Measurements from ENCODE around the gene FBN3.
"Not testable (repeated sequence)": the region's sequence is repeated elsewhere in the genome, so short reads cannot be mapped to it uniquely, and the experiment has no call there.

DNA sequence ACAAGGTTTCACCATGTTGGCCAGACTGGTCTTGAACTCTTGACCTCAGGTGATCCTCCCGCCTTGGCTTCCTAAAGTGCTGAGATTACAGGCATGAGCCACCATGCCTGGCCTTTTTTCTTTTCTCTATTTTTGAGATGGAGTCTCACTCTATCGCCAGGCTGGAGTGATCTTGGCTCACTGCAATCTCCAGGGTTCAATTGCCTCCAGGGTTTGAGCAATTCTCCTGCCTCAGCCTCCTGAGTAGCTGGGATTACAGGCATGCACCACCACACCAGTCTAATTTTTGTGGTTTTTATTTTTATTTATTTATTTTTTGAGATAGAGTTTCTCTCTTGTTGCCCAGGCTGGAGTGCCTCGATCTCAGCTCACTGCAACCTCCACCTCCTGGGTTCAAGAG lies 125.1 kb downstream of the FBN3 start:
- TF ChIP-seq, protein P1, sequence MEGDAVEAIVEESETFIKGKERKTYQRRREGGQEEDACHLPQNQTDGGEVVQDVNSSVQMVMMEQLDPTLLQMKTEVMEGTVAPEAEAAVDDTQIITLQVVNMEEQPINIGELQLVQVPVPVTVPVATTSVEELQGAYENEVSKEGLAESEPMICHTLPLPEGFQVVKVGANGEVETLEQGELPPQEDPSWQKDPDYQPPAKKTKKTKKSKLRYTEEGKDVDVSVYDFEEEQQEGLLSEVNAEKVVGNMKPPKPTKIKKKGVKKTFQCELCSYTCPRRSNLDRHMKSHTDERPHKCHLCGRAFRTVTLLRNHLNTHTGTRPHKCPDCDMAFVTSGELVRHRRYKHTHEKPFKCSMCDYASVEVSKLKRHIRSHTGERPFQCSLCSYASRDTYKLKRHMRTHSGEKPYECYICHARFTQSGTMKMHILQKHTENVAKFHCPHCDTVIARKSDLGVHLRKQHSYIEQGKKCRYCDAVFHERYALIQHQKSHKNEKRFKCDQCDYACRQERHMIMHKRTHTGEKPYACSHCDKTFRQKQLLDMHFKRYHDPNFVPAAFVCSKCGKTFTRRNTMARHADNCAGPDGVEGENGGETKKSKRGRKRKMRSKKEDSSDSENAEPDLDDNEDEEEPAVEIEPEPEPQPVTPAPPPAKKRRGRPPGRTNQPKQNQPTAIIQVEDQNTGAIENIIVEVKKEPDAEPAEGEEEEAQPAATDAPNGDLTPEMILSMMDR (optimal IDR thresholded peaks at IDR 0.05 in 1 of 3, IDR thresholded peaks at IDR 0.05 in 1 of 3, conservative IDR thresholded peaks at IDR 0.05 in 1 of 3; ENCODE audit: extremely low read depth in 1 of 3, insufficient read depth in 2 of 3, low read length in 3 of 3): not testable (repeated sequence)
- TF ChIP-seq EZH2 (IDR thresholded peaks at IDR 0.05; ENCODE audit: low read length): not testable (repeated sequence)

Measured in keratinocyte (primary cell).